Esophagus squamous epithelium (tissue), 4 donors: Measurements from ENCODE around the gene TMPRSS5.

ENCODE experiments used
- POLR2A ChIP-seq, 4 donors: fragments of 450-650 bp; IDR thresholded peaks; one replicate each; pipeline ENCODE4 v1.6.1; 2017; ENCODE audit warnings: antibody characterized with exemption in 4 of 4, mild to moderate bottlenecking in 4 of 4, moderate library complexity in 3 of 4
- TF ChIP-seq, protein P1 (sequence below), 6 experiments: fragments of 450-650 bp in 4 of 6; fragments of 200-600 bp in 2 of 6; sonication (generic) in 2 of 6; IDR thresholded peaks; one replicate each; pipeline ENCODE4 v1.5.1; 2016 to 2019; ENCODE audit warnings: antibody characterized with exemption in 6 of 6, mild to moderate bottlenecking in 4 of 6, moderate library complexity in 4 of 6

DNA sequence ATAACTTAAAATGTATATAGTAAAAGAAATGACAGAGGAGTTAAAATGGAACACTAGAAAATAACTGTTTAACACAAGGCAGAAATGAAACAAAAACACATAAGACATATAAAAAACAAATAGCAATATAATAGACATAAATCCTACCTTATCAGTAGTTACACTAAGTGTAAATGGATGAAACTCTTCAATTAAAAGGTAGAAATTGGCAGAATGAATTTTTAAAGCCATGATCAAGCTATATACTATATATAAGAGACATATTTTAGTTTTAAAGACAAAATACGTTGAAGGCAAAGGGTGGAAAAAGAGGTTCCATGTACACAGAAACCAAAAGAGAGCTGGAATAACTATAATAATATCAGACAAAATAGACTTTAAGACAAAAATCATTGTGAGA is 4.9 kb upstream of the TMPRSS5 start:
- TF ChIP-seq, protein P1, sequence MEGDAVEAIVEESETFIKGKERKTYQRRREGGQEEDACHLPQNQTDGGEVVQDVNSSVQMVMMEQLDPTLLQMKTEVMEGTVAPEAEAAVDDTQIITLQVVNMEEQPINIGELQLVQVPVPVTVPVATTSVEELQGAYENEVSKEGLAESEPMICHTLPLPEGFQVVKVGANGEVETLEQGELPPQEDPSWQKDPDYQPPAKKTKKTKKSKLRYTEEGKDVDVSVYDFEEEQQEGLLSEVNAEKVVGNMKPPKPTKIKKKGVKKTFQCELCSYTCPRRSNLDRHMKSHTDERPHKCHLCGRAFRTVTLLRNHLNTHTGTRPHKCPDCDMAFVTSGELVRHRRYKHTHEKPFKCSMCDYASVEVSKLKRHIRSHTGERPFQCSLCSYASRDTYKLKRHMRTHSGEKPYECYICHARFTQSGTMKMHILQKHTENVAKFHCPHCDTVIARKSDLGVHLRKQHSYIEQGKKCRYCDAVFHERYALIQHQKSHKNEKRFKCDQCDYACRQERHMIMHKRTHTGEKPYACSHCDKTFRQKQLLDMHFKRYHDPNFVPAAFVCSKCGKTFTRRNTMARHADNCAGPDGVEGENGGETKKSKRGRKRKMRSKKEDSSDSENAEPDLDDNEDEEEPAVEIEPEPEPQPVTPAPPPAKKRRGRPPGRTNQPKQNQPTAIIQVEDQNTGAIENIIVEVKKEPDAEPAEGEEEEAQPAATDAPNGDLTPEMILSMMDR (IDR thresholded peaks at IDR 0.05): no peak
- no peak for TF ChIP-seq POLR2A (IDR thresholded peaks at IDR 0.05)
